C4-2B (cell line): ENCODE data around the gene TBC1D22A.

Source experiments
- H3K27ac ChIP-seq: fragments of 450-650 bp; 2 replicates; pipeline ENCODE4 v1.5.1; 2017
- CTCF ChIP-seq: fragments of 450-650 bp; conservative IDR thresholded peaks from 2 replicates; pipeline ENCODE4 v1.5.1; 2017; ENCODE audit warnings: mild to moderate bottlenecking
- ZFX ChIP-seq: fragments of 450-650 bp; IDR thresholded peaks from 2 replicates; pipeline ENCODE4 v1.6.1; 2017

The TBC1D22A gene

GRCh38 chr22:47107431-47107830 is 345.0 kb downstream of the TBC1D22A start:
- TF ChIP-seq CTCF (no peak), ZFX (no peak)
- no peak overlapping the region for H3K27ac ChIP-seq

GRCh38 chr22:47110817-47111443 is 348.5 kb downstream of the TBC1D22A start:
- no peak overlapping the region for H3K27ac ChIP-seq

GRCh38 chr22:47111626-47112581 is 349.5 kb downstream of the TBC1D22A start:
- no peak for TF ChIP-seq ZFX
- TF ChIP-seq CTCF, result no peak
- H3K27ac ChIP-seq, result no peak overlapping the region

More at GRCh38 chr22:47110817-47111443, 348.5 kb downstream of the TBC1D22A start:
- TF ChIP-seq CTCF, result no peak
- no peak for TF ChIP-seq ZFX

GRCh38 chr22:47112582-47112965 is 350.1 kb downstream of the TBC1D22A start:
- H3K27ac ChIP-seq, result no peak overlapping the region
- no peak for TF ChIP-seq CTCF
- no peak for TF ChIP-seq ZFX

GRCh38 chr22:47112994-47113852 is 350.8 kb downstream of the TBC1D22A start:
- no peak overlapping the region for H3K27ac ChIP-seq
- TF ChIP-seq CTCF (no peak), ZFX (no peak)

GRCh38 chr22:47113853-47114415 is 351.5 kb downstream of the TBC1D22A start:
- no peak overlapping the region for H3K27ac ChIP-seq
- TF ChIP-seq CTCF (no peak), ZFX (no peak)
